ENCODE results near the gene DND1. TPM values are rescaled to one million over a fixed set of nuclear protein-coding genes. Genes with fewer than 3 reads are reported as not detected.
A peak's percentile ranks its signal among the peaks of the same experiment; 100 is the strongest.

Gene DND1
- total RNA-seq, 2 donors from 2014 or later = 0.51 TPM; not detected in 1

DNA sequence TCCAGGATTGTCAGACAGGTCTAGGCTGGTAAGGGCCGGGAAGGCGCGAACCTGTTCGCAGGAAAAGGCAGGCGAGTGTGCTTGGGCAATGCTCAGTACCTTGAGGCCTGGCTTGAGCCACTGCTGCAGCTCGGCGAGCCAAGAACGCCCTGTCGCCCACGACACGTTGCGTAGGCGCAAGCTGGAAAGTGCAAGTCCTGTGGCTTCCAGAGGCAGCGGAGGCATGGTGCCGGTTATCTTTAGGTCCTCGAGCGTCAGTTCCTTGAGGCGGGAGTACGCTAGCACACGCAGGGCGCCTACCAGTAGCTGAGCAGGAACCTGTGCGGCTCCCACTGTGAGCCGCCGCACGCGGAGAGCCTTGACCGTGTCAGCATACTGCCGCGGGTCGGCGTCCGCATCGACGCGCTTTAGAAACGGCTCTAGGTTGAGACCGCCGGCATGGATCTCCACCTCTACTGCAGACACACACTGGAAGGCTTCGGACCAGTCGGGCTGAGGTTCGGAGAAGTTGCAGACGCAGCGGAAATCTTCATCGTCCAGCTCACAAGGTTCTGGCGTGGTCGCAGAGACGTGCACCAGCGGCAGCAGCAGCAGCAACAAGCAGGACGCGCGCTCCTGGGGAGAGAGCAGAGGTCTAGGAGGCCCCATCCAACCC is 40.9 kb downstream of the DND1 start:
- Histone ChIP-seq H3K4me1 (peaks cover 0 to 18% of the 10 kb centered on the region in 2 donors), H3K36me3 (no peaks in the 10 kb centered on the region), H3K4me3 (peak overlapping the region; percentile 40 to 60), H3K27ac (peak overlapping the region; percentile 57 to 72), H3K9me3 (no peaks in the 10 kb centered on the region), H3K27me3 (no peaks in the 10 kb centered on the region)
- TF ChIP-seq, protein P1, sequence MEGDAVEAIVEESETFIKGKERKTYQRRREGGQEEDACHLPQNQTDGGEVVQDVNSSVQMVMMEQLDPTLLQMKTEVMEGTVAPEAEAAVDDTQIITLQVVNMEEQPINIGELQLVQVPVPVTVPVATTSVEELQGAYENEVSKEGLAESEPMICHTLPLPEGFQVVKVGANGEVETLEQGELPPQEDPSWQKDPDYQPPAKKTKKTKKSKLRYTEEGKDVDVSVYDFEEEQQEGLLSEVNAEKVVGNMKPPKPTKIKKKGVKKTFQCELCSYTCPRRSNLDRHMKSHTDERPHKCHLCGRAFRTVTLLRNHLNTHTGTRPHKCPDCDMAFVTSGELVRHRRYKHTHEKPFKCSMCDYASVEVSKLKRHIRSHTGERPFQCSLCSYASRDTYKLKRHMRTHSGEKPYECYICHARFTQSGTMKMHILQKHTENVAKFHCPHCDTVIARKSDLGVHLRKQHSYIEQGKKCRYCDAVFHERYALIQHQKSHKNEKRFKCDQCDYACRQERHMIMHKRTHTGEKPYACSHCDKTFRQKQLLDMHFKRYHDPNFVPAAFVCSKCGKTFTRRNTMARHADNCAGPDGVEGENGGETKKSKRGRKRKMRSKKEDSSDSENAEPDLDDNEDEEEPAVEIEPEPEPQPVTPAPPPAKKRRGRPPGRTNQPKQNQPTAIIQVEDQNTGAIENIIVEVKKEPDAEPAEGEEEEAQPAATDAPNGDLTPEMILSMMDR (IDR thresholded peaks at IDR 0.05) = no peak
- peak; percentile 68 for DNase-seq (ENCODE audit: low spot score)

DNA sequence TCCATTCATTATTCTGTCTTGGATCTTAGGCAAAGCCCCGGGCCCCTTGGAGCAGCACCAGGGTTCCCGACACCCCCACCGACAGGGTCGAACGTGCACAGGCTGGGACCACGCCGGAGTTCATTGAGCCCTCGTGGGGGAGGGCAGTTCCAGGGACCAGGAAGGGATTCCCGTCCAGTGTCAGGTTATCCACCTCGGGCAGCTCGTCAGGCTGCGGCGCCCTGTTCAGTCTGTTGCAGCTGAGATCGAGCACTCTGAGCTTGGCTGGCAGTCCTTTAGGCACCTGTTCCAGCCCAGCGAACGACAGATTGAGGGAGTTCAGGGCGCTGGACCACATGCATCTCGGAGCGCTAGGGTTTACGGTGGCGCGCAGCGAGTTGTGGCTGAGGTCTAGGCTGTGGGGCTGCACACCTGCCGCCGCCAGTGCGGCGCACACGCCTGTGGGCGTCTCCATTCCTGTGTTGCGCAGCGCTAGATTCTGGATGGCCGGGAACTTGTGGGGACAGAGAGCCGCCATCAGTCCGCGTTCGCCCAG is 41.5 kb downstream of the DND1 start:
- H3K4me3 ChIP-seq = peak overlapping the region; percentile 40 to 60
- TF ChIP-seq, protein P1 (IDR thresholded peaks at IDR 0.05) = no peak
- H3K36me3 ChIP-seq = no peaks in the 10 kb centered on the region

DNA sequence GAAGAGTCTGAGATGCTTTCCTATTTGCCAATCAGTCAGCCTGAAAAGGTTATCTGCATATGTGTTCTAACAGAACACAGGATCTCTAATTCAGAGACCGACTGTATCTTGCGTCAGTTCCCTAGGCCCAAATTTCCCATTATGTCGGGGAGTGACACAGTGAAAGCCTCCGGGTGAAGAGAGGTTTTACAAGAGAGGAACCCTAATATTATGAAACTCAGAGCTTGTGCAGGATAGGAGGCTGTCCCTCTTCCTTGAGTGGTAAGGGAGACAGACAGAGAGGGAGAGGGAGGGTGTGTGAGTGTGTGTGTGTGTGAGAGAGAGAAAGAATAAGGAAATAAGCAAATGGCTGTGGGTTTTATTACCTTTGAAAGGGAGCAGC is 42.3 kb downstream of the DND1 start:
- no peak for DNase-seq (ENCODE audit: low spot score)
- Histone ChIP-seq H3K27me3 (no peaks in the 10 kb centered on the region), H3K36me3 (no peaks in the 10 kb centered on the region), H3K27ac (no peak overlapping the region), H3K4me3 (peak overlapping the region; percentile 40 to 60), H3K4me1 (peaks cover 0 to 18% of the 10 kb centered on the region in 2 donors), H3K9me3 (no peaks in the 10 kb centered on the region)
- TF ChIP-seq, protein P1 (IDR thresholded peaks at IDR 0.05) = no peak

More for the DNA sequence above, 41.5 kb downstream of the DND1 start:
- H3K4me1 ChIP-seq = peaks cover 0 to 18% of the 10 kb centered on the region in 2 donors
- no peaks in the 10 kb centered on the region for H3K9me3 ChIP-seq
- no peaks in the 10 kb centered on the region for H3K27me3 ChIP-seq
- DNase-seq (ENCODE audit: low spot score) = no peak
- peak overlapping the region; percentile 57 to 72 for H3K27ac ChIP-seq

DNA sequence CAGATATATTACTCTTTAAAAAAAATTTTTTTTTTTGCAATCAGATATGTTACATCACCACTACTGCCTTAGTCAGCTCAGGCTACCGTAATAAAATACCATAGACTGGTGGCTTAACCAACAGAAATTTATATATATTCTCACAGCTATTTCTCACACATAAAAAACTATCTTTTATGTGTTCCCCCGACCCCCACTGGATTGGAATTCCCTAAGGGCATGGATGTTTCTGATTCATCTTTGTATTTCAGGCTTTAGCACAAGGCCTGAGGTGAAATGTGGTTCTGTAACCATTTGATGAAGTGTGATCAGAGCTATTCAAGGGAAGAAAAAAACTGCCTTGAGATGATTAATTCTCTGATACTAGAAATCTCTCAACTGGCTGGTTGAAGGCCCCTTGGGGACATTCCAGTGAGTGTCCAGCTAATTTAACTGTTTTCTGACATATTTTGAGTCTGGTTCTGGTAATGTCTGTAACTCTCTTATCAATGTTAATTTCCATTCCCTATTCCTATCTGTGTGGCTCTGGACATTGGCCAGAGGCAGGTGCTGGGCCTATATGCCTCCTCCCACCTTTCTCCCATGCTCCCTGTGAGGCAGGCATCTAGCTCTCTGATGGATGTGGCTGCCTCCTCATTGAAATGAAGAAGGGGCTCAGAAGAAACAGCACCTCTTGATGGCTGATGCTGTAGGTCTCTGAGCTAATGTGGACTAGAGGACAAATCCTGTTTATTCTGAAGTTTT is 42.9 kb downstream of the DND1 start:
- Histone ChIP-seq H3K36me3 (no peaks in the 10 kb centered on the region), H3K27me3 (no peaks in the 10 kb centered on the region), H3K4me3 (peak overlapping the region in 1 of 2 donors; percentile 60), H3K27ac (no peak overlapping the region), H3K4me1 (peaks cover 0 to 18% of the 10 kb centered on the region in 2 donors), H3K9me3 (no peaks in the 10 kb centered on the region)
- TF ChIP-seq, protein P1 (IDR thresholded peaks at IDR 0.05) = no peak
- no peak for DNase-seq (ENCODE audit: low spot score)

DNA sequence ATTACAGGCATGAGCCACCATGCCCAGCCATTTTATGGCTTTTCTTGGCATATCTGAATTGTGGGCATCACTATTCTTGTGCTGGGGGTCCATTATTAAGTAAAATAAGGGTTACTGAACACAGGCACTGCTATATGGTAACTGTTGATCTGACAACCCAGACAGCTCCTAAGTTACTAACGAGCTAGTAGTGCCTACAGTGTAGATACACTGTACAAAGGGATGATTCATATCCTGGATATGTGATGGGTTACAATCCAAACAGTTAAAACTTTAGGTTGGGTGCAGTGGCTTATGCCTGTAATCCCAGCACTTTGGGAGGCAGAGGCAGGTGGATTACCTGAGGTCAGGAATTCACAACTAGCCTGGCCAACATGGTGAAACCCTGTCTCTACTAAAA is 44.7 kb downstream of the DND1 start:
- Histone ChIP-seq H3K27ac (no peak overlapping the region), H3K9me3 (no peaks in the 10 kb centered on the region), H3K4me1 (peaks cover 0 to 18% of the 10 kb centered on the region in 2 donors), H3K36me3 (no peaks in the 10 kb centered on the region), H3K4me3 (no peak overlapping the region), H3K27me3 (no peaks in the 10 kb centered on the region)
- no peak for DNase-seq (ENCODE audit: low spot score)
- TF ChIP-seq, protein P1 (IDR thresholded peaks at IDR 0.05) = no peak
